ENCODE results near the gene KCNJ10. TPM values are rescaled to one million over a fixed set of nuclear protein-coding genes. Genes with fewer than 3 reads are reported as not detected.

Gene KCNJ10
- total RNA-seq, 1 experiment from 2014 or later = 0.68 TPM

GRCh38 chr1:160061369-160062229 lies 8.4 kb downstream of the KCNJ10 start:
- peak; percentile 58 to 74 for DNase-seq
- peaks cover 2% of the 10 kb centered on the region for H3K27me3 Mint-ChIP-seq (ENCODE audit: insufficient read depth, unreplicated experiment)
- no peaks in the 10 kb centered on the region for H3K9me3 ChIP-seq
- CTCF ChIA-PET = no interaction called here
- intact Hi-C loops (cut with micrococcal nuclease; ENCODE audit: unreplicated experiment) = loop anchor here (1.0 kb wide), 2 partner anchors 9 to 17 kb away; partner anchors contain the start of gene KCNJ10
- H3K4me3 Mint-ChIP-seq (ENCODE audit: unreplicated experiment) = no peak overlapping the region
- H3K27me3 ChIP-seq (replicated peaks; ENCODE audit: control insufficient read depth, insufficient read depth, low read length) = no peaks in the 10 kb centered on the region
- no peaks in the 10 kb centered on the region for H3K36me3 Mint-ChIP-seq (ENCODE audit: insufficient read depth, unreplicated experiment)
- no peaks in the 10 kb centered on the region for H3K4me1 Mint-ChIP-seq (ENCODE audit: low read depth, unreplicated experiment)
- H3K27ac Mint-ChIP-seq (ENCODE audit: unreplicated experiment) = no peak overlapping the region
- H3K4me3 ChIP-seq (ENCODE audit: low read depth, low read length) = no peak overlapping the region
- BruUV-seq (replicated peaks) = no TSS peak
- TF ChIP-seq CTCF (IDR thresholded peaks at IDR 0.05; ENCODE audit: insufficient read depth in 1 of 2, low read depth in 1 of 2, low read length in 1 of 2, severe bottlenecking in 1 of 2, unreplicated experiment in 1 of 2) = no peak
- POLR2A ChIA-PET = no interaction called here
- H3K36me3 ChIP-seq (ENCODE audit: control insufficient read depth, insufficient read depth, low read length) = no peaks in the 10 kb centered on the region
- no peaks in the 10 kb centered on the region for H3K9me3 Mint-ChIP-seq (ENCODE audit: unreplicated experiment)
- H3K4me1 ChIP-seq = peaks cover 15% of the 10 kb centered on the region

GRCh38 chr1:160058087-160058486 lies 11.9 kb downstream of the KCNJ10 start:
- no peak overlapping the region for H3K27ac Mint-ChIP-seq (ENCODE audit: unreplicated experiment)
- Histone ChIP-seq H3K36me3 (ENCODE audit: control insufficient read depth, insufficient read depth, low read length) (no peaks in the 10 kb centered on the region), H3K4me1 (peaks cover 9% of the 10 kb centered on the region), H3K27me3 (replicated peaks; ENCODE audit: control insufficient read depth, insufficient read depth, low read length) (no peaks in the 10 kb centered on the region), H3K9me3 (no peaks in the 10 kb centered on the region), H3K4me3 (ENCODE audit: low read depth, low read length) (no peak overlapping the region)
- H3K4me1 Mint-ChIP-seq (ENCODE audit: low read depth, unreplicated experiment) = no peaks in the 10 kb centered on the region
- peaks cover 10% of the 10 kb centered on the region for H3K27me3 Mint-ChIP-seq (ENCODE audit: insufficient read depth, unreplicated experiment)
- no TSS peak for BruUV-seq (replicated peaks)
- intact Hi-C loops (cut with micrococcal nuclease; ENCODE audit: unreplicated experiment) = no loop called here
- TF ChIP-seq CTCF (IDR thresholded peaks at IDR 0.05; ENCODE audit: insufficient read depth in 1 of 2, low read depth in 1 of 2, low read length in 1 of 2, severe bottlenecking in 1 of 2, unreplicated experiment in 1 of 2) = peak in 1 of 2 experiments; percentile 15
- ChIA-PET POLR2A (no interaction called here), CTCF (interaction anchor here (0.9 to 1.3 kb wide), 3 partner anchors 12 to 28 kb away, joined by 6 to 14 read pairs (median 7); no protein-coding TSS in a partner anchor)
- H3K36me3 Mint-ChIP-seq (ENCODE audit: insufficient read depth, unreplicated experiment) = no peaks in the 10 kb centered on the region
- no peak for DNase-seq
- no peaks in the 10 kb centered on the region for H3K9me3 Mint-ChIP-seq (ENCODE audit: unreplicated experiment)
- H3K4me3 Mint-ChIP-seq (ENCODE audit: unreplicated experiment) = no peak overlapping the region

GRCh38 chr1:160056648-160057169 lies 13.3 kb downstream of the KCNJ10 start:
- no TSS peak for BruUV-seq (replicated peaks)
- H3K4me1 Mint-ChIP-seq (ENCODE audit: low read depth, unreplicated experiment) = no peaks in the 10 kb centered on the region
- ChIA-PET CTCF (no interaction called here), POLR2A (no interaction called here)
- no peak overlapping the region for H3K27ac Mint-ChIP-seq (ENCODE audit: unreplicated experiment)
- H3K4me1 ChIP-seq = peaks cover 9% of the 10 kb centered on the region
- no peaks in the 10 kb centered on the region for H3K9me3 ChIP-seq
- no peak for TF ChIP-seq CTCF (IDR thresholded peaks at IDR 0.05; ENCODE audit: insufficient read depth in 1 of 2, low read depth in 1 of 2, low read length in 1 of 2, severe bottlenecking in 1 of 2, unreplicated experiment in 1 of 2)
- intact Hi-C loops (cut with micrococcal nuclease; ENCODE audit: unreplicated experiment) = no loop called here
- no peaks in the 10 kb centered on the region for H3K36me3 ChIP-seq (ENCODE audit: control insufficient read depth, insufficient read depth, low read length)
- H3K4me3 ChIP-seq (ENCODE audit: low read depth, low read length) = no peak overlapping the region
- no peaks in the 10 kb centered on the region for H3K9me3 Mint-ChIP-seq (ENCODE audit: unreplicated experiment)
- DNase-seq = no peak
- H3K27me3 Mint-ChIP-seq (ENCODE audit: insufficient read depth, unreplicated experiment) = peaks cover 15% of the 10 kb centered on the region
- no peaks in the 10 kb centered on the region for H3K36me3 Mint-ChIP-seq (ENCODE audit: insufficient read depth, unreplicated experiment)
- H3K4me3 Mint-ChIP-seq (ENCODE audit: unreplicated experiment) = no peak overlapping the region
- no peaks in the 10 kb centered on the region for H3K27me3 ChIP-seq (replicated peaks; ENCODE audit: control insufficient read depth, insufficient read depth, low read length)
